Measurements from ENCODE around the gene OR2H1. TPM values are rescaled to one million over a fixed set of nuclear protein-coding genes. Genes with fewer than 3 reads are reported as not detected.

Gene OR2H1
- total RNA-seq, 2 experiments from 2014 or later: not detected

- no peak for ATAC-seq (ENCODE audit: poor library complexity)
- ChIA-PET POLR2A (no interaction called here), CTCF (no interaction called here)
- Mint-ChIP-seq H3K4me3 (no peak within 1 kb of the TSS), H3K27me3 (peaks cover 53% of the 10 kb centered on the region), H3K9me3 (no peaks in the 10 kb centered on the region), H3K36me3 (ENCODE audit: low read depth) (no peaks in the 10 kb centered on the region), H3K4me1 (ENCODE audit: low read depth) (no peaks in the 10 kb centered on the region), H3K27ac (no peak within 1 kb of the TSS)
- Histone ChIP-seq H3K27me3 (ENCODE audit: control insufficient read depth in 1 of 2, insufficient read depth in 2 of 2, low read length in 2 of 2) (peaks cover 10 to 13% of the 10 kb centered on the region in 2 experiments), H3K27ac (ENCODE audit: low read depth in 1 of 2, low read length in 2 of 2) (no peak within 1 kb of the TSS), H3K4me3 (ENCODE audit: low read length) (no peak within 1 kb of the TSS), H3K36me3 (ENCODE audit: insufficient read depth, low read length) (no peaks in the 10 kb centered on the region), H3K4me1 (ENCODE audit: insufficient read depth, low read length) (no peaks in the 10 kb centered on the region), H3K9me3 (ENCODE audit: control insufficient read depth in 1 of 2, insufficient read depth in 1 of 2, low read length in 2 of 2) (no peaks in the 10 kb centered on the region)
- intact Hi-C loops (cut with DNase I, micrococcal nuclease): no loop called here
- DNase-seq: no peak
- TF ChIP-seq CTCF (IDR thresholded peaks at IDR 0.05): no peak
Observed at GRCh38 chr6:29487660-29488059, 30.7 kb downstream of the OR2H1 start, which contains the start of gene MAS1L. Gene MAS1L, minus strand, starts transcription at chr6:29487956. Its CDS starts 54 bp downstream, at chr6:29487902.

GRCh38 chr6:29488874-29489273, 31.9 kb downstream of the OR2H1 start:
- Mint-ChIP-seq H3K9me3 (no peaks in the 10 kb centered on the region), H3K4me1 (ENCODE audit: low read depth) (no peaks in the 10 kb centered on the region), H3K27ac (no peak overlapping the region), H3K27me3 (peaks cover 49% of the 10 kb centered on the region), H3K4me3 (no peak overlapping the region), H3K36me3 (ENCODE audit: low read depth) (no peaks in the 10 kb centered on the region)
- ATAC-seq (ENCODE audit: poor library complexity) (no peak), DNase-seq (no peak)
- POLR2A ChIA-PET: no interaction called here
- H3K4me1 ChIP-seq (ENCODE audit: insufficient read depth, low read length): no peaks in the 10 kb centered on the region
- H3K27me3 ChIP-seq (ENCODE audit: control insufficient read depth in 1 of 2, insufficient read depth in 2 of 2, low read length in 2 of 2): peaks cover 10 to 13% of the 10 kb centered on the region in 2 experiments
- intact Hi-C loops (cut with DNase I, micrococcal nuclease): no loop called here
- no peak overlapping the region for H3K27ac ChIP-seq (ENCODE audit: low read depth in 1 of 2, low read length in 2 of 2)
- TF ChIP-seq CTCF (IDR thresholded peaks at IDR 0.05): no peak
- H3K9me3 ChIP-seq (ENCODE audit: control insufficient read depth in 1 of 2, insufficient read depth in 1 of 2, low read length in 2 of 2): no peaks in the 10 kb centered on the region
- no peaks in the 10 kb centered on the region for H3K36me3 ChIP-seq (ENCODE audit: insufficient read depth, low read length)
- CTCF ChIA-PET: no interaction called here
- no peak overlapping the region for H3K4me3 ChIP-seq (ENCODE audit: low read length)

GRCh38 chr6:29489286-29489685, 32.3 kb downstream of the OR2H1 start:
- Histone ChIP-seq H3K9me3 (ENCODE audit: control insufficient read depth in 1 of 2, insufficient read depth in 1 of 2, low read length in 2 of 2) (no peaks in the 10 kb centered on the region), H3K4me1 (ENCODE audit: insufficient read depth, low read length) (no peaks in the 10 kb centered on the region), H3K4me3 (ENCODE audit: low read length) (no peak overlapping the region), H3K27me3 (ENCODE audit: control insufficient read depth in 1 of 2, insufficient read depth in 2 of 2, low read length in 2 of 2) (peaks cover 10 to 12% of the 10 kb centered on the region in 2 experiments), H3K27ac (ENCODE audit: low read depth in 1 of 2, low read length in 2 of 2) (no peak overlapping the region), H3K36me3 (ENCODE audit: insufficient read depth, low read length) (no peaks in the 10 kb centered on the region)
- no peak overlapping the region for H3K27ac Mint-ChIP-seq
- H3K36me3 Mint-ChIP-seq (ENCODE audit: low read depth): no peaks in the 10 kb centered on the region
- ATAC-seq (ENCODE audit: poor library complexity): no peak
- TF ChIP-seq CTCF (IDR thresholded peaks at IDR 0.05): no peak
- no peak for DNase-seq
- intact Hi-C loops (cut with DNase I, micrococcal nuclease): no loop called here
- ChIA-PET CTCF (interaction anchor here (0.7 kb wide), 1 partner anchor 10 kb away, joined by 3 read pairs; no protein-coding TSS in a partner anchor), POLR2A (no interaction called here)
- H3K4me1 Mint-ChIP-seq (ENCODE audit: low read depth): no peaks in the 10 kb centered on the region
- no peaks in the 10 kb centered on the region for H3K9me3 Mint-ChIP-seq
- H3K4me3 Mint-ChIP-seq: no peak overlapping the region
- peaks cover 45% of the 10 kb centered on the region for H3K27me3 Mint-ChIP-seq

Data from CD4-positive, alpha-beta T cell (primary cell).